ENCODE measurements around the gene EYS.
A peak's percentile ranks its signal among the peaks of the same experiment; 100 is the strongest.

Gene EYS

GRCh38 chr6:65398851-65399250 is 308.2 kb downstream of the EYS start:
- TF ChIP-seq ZNF8 (CRISPR knock-in tag; IDR thresholded peaks at IDR 0.05): no peak
- no peak for TF ChIP-seq ZNF565 (CRISPR knock-in tag; conservative IDR thresholded peaks at IDR 0.05; ENCODE audit: low read depth)
- ATAC-seq: no peak

- ATAC-seq: no peak
- TF ChIP-seq ISL1 (CRISPR knock-in tag; IDR thresholded peaks at IDR 0.05) (peak; percentile 88), PPARA (CRISPR knock-in tag; IDR thresholded peaks at IDR 0.05; ENCODE audit: borderline replicate concordance) (no peak), ARNTL (CRISPR knock-in tag; IDR thresholded peaks at IDR 0.05; ENCODE audit: borderline replicate concordance, low read depth) (no peak)
Measured at GRCh38 chr6:65350530-65350929, 356.5 kb downstream of the EYS start.

- 0 out of 3 replicates have a peak, but pooled peaks have one; percentile 38 for ATAC-seq
Measured at GRCh38 chr6:65302655-65303054, 404.4 kb downstream of the EYS start.

GRCh38 chr6:65299236-65299635 is 407.8 kb downstream of the EYS start:
- ATAC-seq: no peak
- no peak for TF ChIP-seq ZNF70 (CRISPR knock-in tag; IDR thresholded peaks at IDR 0.05)
- no peak for TF ChIP-seq POU6F1 (CRISPR knock-in tag; IDR thresholded peaks at IDR 0.05; ENCODE audit: borderline replicate concordance, low read depth)
- no peak for TF ChIP-seq RARB (CRISPR knock-in tag; IDR thresholded peaks at IDR 0.05)
- no peak for TF ChIP-seq CSRNP3 (CRISPR knock-in tag; IDR thresholded peaks at IDR 0.05)
- no peak for TF ChIP-seq CREB5 (CRISPR knock-in tag; IDR thresholded peaks at IDR 0.05; ENCODE audit: low read depth)
- no peak for TF ChIP-seq ZNF8 (CRISPR knock-in tag; IDR thresholded peaks at IDR 0.05)
- no peak for TF ChIP-seq ZNF565 (CRISPR knock-in tag; conservative IDR thresholded peaks at IDR 0.05; ENCODE audit: low read depth)
- no peak for TF ChIP-seq ARNTL (CRISPR knock-in tag; IDR thresholded peaks at IDR 0.05; ENCODE audit: borderline replicate concordance, low read depth)
- no peak for TF ChIP-seq TOX (CRISPR knock-in tag; IDR thresholded peaks at IDR 0.05; ENCODE audit: borderline replicate concordance)
- TF ChIP-seq SNAI2 (CRISPR knock-in tag; IDR thresholded peaks at IDR 0.05): no peak
- no peak for TF ChIP-seq BACH2 (CRISPR knock-in tag; IDR thresholded peaks at IDR 0.05; ENCODE audit: borderline replicate concordance)
- TF ChIP-seq ESRRG (CRISPR knock-in tag; IDR thresholded peaks at IDR 0.05): no peak
- TF ChIP-seq PATZ1 (CRISPR knock-in tag; IDR thresholded peaks at IDR 0.05; ENCODE audit: borderline replicate concordance): no peak
- no peak for TF ChIP-seq PPARA (CRISPR knock-in tag; IDR thresholded peaks at IDR 0.05; ENCODE audit: borderline replicate concordance)
- no peak for TF ChIP-seq ZFP30 (CRISPR knock-in tag; IDR thresholded peaks at IDR 0.05)
- TF ChIP-seq ZFP3 (CRISPR knock-in tag; IDR thresholded peaks at IDR 0.05): no peak

GRCh38 chr6:65295812-65296211 is 411.2 kb downstream of the EYS start:
- no peak for ATAC-seq
- TF ChIP-seq ZFP30 (CRISPR knock-in tag; IDR thresholded peaks at IDR 0.05) (no peak), ZC3H10 (CRISPR knock-in tag; IDR thresholded peaks at IDR 0.05) (no peak), CSDC2 (CRISPR knock-in tag; IDR thresholded peaks at IDR 0.05) (no peak), ZNF70 (CRISPR knock-in tag; IDR thresholded peaks at IDR 0.05) (no peak), GLIS3 (CRISPR knock-in tag; IDR thresholded peaks at IDR 0.05) (no peak), TSHZ2 (CRISPR knock-in tag; IDR thresholded peaks at IDR 0.05) (no peak), BACH2 (CRISPR knock-in tag; IDR thresholded peaks at IDR 0.05; ENCODE audit: borderline replicate concordance) (no peak), ESRRG (CRISPR knock-in tag; IDR thresholded peaks at IDR 0.05) (no peak), POU6F1 (CRISPR knock-in tag; IDR thresholded peaks at IDR 0.05; ENCODE audit: borderline replicate concordance, low read depth) (no peak)

Measured in SK-N-SH treated with all-trans-retinoic acid at 6 μM for 48 hours (cell line).